Measurements from ENCODE around the gene FOXP4. TPM values are rescaled to one million over a fixed set of nuclear protein-coding genes. Genes with fewer than 3 reads are reported as not detected.

Gene FOXP4
- total and polyA plus RNA-seq, 2 of the 13 experiments (the other 11 are each of a cell fraction or from before 2014, with no cell fraction given), result 11.0 to 12.4 TPM

DNA sequence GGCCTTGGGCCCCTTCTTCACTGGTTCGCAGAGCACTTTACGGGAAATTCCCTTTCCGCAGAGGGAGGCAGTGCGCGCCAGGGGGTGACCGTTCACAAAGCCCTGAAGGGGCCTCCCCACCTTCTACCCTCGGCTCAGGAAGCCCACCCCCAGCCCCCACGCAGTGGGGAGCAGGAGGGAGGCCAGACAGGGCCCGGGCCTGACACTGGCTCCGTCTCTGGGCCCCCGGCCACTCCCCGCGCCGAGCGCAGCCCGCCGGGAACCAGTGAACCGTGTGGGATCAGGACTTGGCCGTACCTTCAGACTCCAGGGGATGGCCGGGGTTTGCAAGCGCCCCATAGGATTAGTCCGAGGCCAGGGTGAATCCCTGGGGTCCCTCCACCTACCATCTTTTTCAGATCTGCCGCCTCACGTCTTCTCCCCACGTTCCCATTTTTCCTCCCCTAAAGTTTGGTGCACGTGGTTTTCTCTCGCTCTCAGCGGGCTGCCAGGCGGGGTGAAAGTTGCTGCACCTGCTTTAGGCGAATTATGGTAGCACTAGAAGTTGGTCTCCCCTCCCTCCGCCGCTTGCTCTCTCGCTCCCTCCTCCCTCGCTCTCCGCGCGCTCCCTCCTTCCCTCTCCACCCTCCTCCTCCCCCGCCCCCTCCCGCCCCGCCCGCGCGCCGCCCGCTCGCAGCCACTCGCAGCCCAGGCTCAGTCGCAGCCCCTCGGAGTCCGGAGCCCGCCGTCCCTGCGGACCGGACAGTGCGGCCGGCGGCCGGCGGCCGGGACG, at the start of gene FOXP4 (continued):
- TF ChIP-seq SP1 (IDR thresholded peaks at IDR 0.05), result no peak; the same call in 1 of the 2 replicates
- 0 out of 2 replicates have a peak, but pooled peaks have one; percentile 47 for TF ChIP-seq SP1 (CRISPR knock-in tag; IDR thresholded peaks at IDR 0.05)
- TF ChIP-seq PRMT3 (CRISPR knock-in tag; IDR thresholded peaks at IDR 0.05; ENCODE audit: borderline replicate concordance, low read depth), result no peak
- TF ChIP-seq ZNF367 (CRISPR knock-in tag; IDR thresholded peaks at IDR 0.05; ENCODE audit: borderline replicate concordance), result no peak
- no peak for TF ChIP-seq HMG20A (CRISPR knock-in tag; IDR thresholded peaks at IDR 0.05; ENCODE audit: borderline replicate concordance)
- TF ChIP-seq ZNF354B (CRISPR knock-in tag; IDR thresholded peaks at IDR 0.05), result no peak
- TF ChIP-seq DNMT3B (CRISPR knock-in tag; conservative IDR thresholded peaks at IDR 0.05), result no peak
- TF ChIP-seq SMAD1 (CRISPR knock-in tag; IDR thresholded peaks at IDR 0.05; ENCODE audit: borderline replicate concordance, low read depth), result no peak
- TF ChIP-seq MTF1 (CRISPR knock-in tag; IDR thresholded peaks at IDR 0.05), result no peak
- TF ChIP-seq SMAD3 (CRISPR knock-in tag; IDR thresholded peaks at IDR 0.05), result peak; percentile 30; the same call in 1 of the 2 replicates
- peak; percentile 67; the same call in 1 of the 2 replicates for TF ChIP-seq HNRNPL (IDR thresholded peaks at IDR 0.05; ENCODE audit: low read depth, low read length)
- peak; percentile 40; the same call in 1 of the 2 replicates for TF ChIP-seq ZNF629 (CRISPR knock-in tag; conservative IDR thresholded peaks at IDR 0.05)
- TF ChIP-seq ZNF672 (CRISPR knock-in tag; IDR thresholded peaks at IDR 0.05), result no peak
- TF ChIP-seq, protein P1, sequence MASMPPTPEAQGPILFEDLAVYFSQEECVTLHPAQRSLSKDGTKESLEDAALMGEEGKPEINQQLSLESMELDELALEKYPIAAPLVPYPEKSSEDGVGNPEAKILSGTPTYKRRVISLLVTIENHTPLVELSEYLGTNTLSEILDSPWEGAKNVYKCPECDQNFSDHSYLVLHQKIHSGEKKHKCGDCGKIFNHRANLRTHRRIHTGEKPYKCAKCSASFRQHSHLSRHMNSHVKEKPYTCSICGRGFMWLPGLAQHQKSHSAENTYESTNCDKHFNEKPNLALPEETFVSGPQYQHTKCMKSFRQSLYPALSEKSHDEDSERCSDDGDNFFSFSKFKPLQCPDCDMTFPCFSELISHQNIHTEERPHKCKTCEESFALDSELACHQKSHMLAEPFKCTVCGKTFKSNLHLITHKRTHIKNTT (CRISPR knock-in tag; IDR thresholded peaks at IDR 0.05), result no peak
- no peak for TF ChIP-seq ZNF775 (CRISPR knock-in tag; IDR thresholded peaks at IDR 0.05; ENCODE audit: borderline replicate concordance)
- TF ChIP-seq, protein P2, sequence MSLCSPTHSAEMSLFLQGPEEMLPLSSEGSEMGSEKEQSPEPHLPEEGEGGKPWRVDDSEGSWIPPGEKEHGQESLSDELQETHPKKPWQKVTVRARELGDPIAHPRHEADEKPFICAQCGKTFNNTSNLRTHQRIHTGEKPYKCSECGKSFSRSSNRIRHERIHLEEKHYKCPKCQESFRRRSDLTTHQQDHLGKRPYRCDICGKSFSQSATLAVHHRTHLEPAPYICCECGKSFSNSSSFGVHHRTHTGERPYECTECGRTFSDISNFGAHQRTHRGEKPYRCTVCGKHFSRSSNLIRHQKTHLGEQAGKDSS (CRISPR knock-in tag; IDR thresholded peaks at IDR 0.05; ENCODE audit: borderline replicate concordance, low read depth), result peak; percentile 54; the same call in 1 of the 2 replicates
- 0 out of 2 replicates have a peak, but pooled peaks have one; percentile 40 for TF ChIP-seq SATB2 (CRISPR knock-in tag; IDR thresholded peaks at IDR 0.05)
- TF ChIP-seq, protein P3, sequence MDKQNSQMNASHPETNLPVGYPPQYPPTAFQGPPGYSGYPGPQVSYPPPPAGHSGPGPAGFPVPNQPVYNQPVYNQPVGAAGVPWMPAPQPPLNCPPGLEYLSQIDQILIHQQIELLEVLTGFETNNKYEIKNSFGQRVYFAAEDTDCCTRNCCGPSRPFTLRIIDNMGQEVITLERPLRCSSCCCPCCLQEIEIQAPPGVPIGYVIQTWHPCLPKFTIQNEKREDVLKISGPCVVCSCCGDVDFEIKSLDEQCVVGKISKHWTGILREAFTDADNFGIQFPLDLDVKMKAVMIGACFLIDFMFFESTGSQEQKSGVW (CRISPR knock-in tag; IDR thresholded peaks at IDR 0.05; ENCODE audit: borderline replicate concordance), result no peak
- peak; percentile 48; the same call in 1 of the 2 replicates for TF ChIP-seq MIER3 (CRISPR knock-in tag; IDR thresholded peaks at IDR 0.05; ENCODE audit: borderline replicate concordance)
- no peak; the same call in 1 of the 2 replicates for TF ChIP-seq ZSCAN20 (CRISPR knock-in tag; IDR thresholded peaks at IDR 0.05; ENCODE audit: borderline replicate concordance)
- TF ChIP-seq ZNF34 (CRISPR knock-in tag; IDR thresholded peaks at IDR 0.05; ENCODE audit: borderline replicate concordance), result no peak; the same call in 1 of the 2 replicates
- peak; percentile 34 for TF ChIP-seq CBX1 (IDR thresholded peaks at IDR 0.05; ENCODE audit: low read depth)
- no peak for TF ChIP-seq ZNF75D (CRISPR knock-in tag; IDR thresholded peaks at IDR 0.05; ENCODE audit: borderline replicate concordance)
- 0 out of 2 replicates have a peak, but pooled peaks have one; percentile 28 for TF ChIP-seq ZNF446 (CRISPR knock-in tag; IDR thresholded peaks at IDR 0.05)
- TF ChIP-seq ZNF619 (CRISPR knock-in tag; IDR thresholded peaks at IDR 0.05), result no peak
- TF ChIP-seq TBX2 (CRISPR knock-in tag; IDR thresholded peaks at IDR 0.05; ENCODE audit: borderline replicate concordance), result peak; percentile 58
- TF ChIP-seq YY1 (IDR thresholded peaks at IDR 0.05; ENCODE audit: insufficient read depth, insufficient replicate concordance, low read depth, low read length), result peak; percentile 74
- peak; percentile 76; the same call in 1 of the 2 replicates for TF ChIP-seq ARID2 (CRISPR knock-in tag; IDR thresholded peaks at IDR 0.05; ENCODE audit: borderline replicate concordance)
- TF ChIP-seq ZNF605 (CRISPR knock-in tag; IDR thresholded peaks at IDR 0.05), result peak; percentile 91
- TF ChIP-seq TAF1 (CRISPR knock-in tag; IDR thresholded peaks at IDR 0.05), result peak; percentile 62; the same call in 1 of the 2 replicates

Measured in HepG2 (cell line).